Middle frontal gyrus (tissue), 1 donor: Measurements from ENCODE around the gene AP5Z1.
A peak's percentile ranks its signal among the peaks of the same experiment; 100 is the strongest.

ENCODE experiments used
- DNase-seq: peaks from one replicate; pipeline ENCODE4 v3.0.0-alpha.2; 2015; ENCODE audit warnings: low spot score; ENCODE audit errors: extremely low spot score

The AP5Z1 gene

DNA sequence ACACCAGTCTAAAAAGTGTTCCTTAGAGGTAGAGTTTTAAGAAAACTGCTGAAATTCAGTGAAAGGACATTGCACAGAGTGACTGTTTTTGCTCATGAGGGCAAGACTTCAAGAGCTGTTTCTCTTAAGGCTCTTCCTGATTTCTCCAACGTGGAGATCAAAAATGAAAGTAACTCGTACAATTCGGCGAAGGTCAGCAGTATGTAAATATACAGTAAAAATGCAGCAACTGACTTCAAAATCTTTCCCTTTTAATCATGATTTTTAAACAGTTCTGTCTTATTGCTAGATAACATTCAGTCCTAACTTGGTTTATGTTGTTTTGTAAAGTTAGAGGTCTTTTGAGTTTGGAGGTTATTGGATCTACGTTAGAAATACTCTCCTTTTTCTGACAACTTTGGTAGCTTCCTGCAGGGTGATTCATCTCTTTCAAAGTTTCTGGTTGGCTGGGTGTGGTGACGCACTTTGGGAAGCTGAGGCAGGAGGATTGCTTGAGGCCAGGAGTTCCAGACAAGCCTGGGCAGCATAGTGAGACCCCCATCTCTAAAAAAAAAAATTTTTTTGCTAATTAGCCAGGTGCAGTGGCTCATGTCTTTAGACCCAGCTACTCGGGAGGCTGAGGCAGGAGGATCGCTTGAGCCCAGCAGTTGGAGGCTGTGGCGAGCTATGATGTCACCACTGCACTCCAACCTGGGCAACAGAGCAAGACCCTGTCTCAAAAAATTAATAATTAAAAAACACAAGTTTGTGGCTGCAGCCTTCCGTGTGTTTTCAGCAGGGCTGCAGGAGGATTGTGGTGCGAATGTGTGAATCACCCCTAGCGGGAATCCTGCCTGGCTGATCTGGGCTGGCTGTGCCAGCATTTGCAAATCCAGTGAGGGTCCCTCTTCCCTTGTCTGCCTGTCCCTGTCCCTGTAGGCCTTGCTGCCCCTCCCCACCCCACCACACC, 29.2 kb upstream of the AP5Z1 start:
- DNase-seq = no peak

DNA sequence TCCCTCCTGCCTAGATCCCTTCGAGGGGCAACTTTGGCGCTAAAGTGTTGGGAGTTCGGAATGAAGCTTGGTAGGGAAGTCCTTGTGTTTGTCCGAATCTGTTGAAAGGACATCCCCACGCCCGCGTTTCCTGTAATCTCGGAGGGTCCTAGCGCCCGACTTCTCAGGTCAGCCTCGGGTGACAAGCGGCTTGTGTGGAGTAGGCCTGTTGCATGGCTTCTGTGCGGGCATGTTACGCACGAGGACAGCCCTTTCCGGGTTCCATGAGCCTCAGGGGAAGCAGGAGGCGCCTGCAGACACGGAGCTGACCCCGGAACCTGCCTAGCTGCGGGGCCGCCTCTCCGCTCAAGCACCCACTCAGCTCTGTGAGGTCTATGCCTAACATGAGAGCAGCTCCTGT, 28.4 kb upstream of the AP5Z1 start:
- no peak for DNase-seq

GRCh38 chr7:4747746-4748145, 27.7 kb upstream of the AP5Z1 start:
- DNase-seq = no peak

- DNase-seq = no peak
Measured at GRCh38 chr7:4748231-4748681, 27.2 kb upstream of the AP5Z1 start.

- no peak for DNase-seq
Measured at GRCh38 chr7:4749363-4749762, 26.1 kb upstream of the AP5Z1 start.

DNA sequence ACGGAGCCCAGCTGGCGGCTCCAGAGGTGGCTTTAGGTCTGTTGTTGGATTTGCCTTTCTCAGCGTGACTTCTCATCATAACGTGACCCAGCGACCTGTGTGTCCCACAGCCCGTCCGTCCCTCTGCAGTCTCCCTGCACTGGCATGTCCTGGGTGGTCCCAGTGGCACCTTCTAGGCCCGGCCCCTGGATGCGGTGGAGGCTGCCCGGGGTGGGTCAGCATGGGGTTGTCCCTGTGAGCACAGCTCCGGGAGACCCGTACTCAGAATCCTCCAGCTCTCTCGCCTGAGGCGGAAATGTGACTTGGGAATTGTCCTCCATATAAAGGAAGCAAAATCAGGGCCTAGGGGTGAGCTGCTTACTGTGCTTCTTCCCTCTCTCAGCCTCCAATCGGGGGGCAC, 25.6 kb upstream of the AP5Z1 start:
- DNase-seq = no peak

DNA sequence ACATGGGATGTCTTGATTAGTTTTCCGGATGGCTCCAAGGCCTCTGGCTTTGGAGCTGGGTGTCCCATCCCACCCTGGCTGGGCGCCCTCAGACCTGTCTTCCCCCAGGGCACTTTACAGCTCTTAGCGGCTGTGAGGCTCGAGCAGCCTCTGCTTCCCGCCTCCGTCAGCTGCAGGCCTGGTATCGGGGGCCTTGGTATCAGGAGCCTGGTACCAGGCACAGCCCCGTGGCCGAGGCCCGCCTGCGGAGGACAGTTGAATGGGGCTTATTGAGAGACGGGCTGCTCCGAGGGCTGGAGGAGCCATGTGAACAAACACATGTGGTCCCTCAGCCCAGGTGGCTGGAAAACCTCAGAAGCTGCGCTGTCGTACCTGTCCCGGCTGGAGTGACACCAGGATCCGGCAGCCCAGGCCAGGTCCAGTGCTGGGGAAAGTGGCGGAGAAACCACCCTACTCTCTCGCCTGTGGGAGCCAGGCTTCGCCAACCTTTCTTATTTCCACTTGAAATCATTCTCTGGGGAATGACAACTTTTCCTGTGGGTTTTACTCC, 23.9 kb upstream of the AP5Z1 start:
- no peak for DNase-seq

- DNase-seq = peak; percentile 26
Measured at GRCh38 chr7:4753598-4754432, 21.6 kb upstream of the AP5Z1 start.

- DNase-seq = no peak
Measured at GRCh38 chr7:4754433-4755010, 20.9 kb upstream of the AP5Z1 start.

DNA sequence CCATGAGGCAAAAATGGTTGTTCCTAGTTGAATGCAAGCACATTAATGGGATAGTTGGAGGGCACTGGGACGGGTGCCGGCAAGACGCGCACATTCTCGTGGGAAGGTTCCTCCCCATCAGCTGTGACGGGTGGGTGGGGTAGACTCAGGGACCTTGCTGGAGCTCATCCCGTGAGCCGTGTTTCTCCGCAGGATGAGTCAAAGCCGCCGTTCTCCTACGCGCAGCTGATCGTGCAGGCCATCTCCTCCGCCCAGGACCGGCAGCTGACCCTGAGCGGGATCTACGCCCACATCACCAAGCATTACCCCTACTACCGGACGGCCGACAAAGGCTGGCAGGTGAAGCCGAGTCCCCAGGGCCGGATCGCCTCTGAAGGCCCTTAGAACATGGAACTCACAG, 20.4 kb upstream of the AP5Z1 start:
- DNase-seq = no peak

GRCh38 chr7:4758111-4758510, 17.3 kb upstream of the AP5Z1 start:
- no peak for DNase-seq

DNA sequence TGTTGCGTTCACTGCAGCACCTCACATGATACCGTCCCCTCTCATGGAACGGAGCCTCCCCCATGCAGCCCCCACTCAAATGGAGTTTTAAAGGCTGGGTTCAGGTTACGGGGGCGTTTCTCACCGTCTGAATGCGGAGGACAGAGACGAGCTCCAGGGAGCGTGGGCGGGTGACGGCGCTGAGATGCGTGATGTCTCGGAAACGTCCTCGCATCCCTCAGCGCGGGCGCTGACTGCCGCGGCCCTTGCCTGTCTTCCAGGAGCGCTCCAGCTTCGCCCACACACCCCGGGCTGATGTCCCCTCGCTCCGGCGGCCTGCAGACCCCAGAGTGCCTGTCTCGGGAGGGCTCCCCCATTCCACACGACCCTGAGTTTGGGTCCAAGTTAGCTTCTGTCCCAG, 16.6 kb upstream of the AP5Z1 start:
- no peak for DNase-seq

DNA sequence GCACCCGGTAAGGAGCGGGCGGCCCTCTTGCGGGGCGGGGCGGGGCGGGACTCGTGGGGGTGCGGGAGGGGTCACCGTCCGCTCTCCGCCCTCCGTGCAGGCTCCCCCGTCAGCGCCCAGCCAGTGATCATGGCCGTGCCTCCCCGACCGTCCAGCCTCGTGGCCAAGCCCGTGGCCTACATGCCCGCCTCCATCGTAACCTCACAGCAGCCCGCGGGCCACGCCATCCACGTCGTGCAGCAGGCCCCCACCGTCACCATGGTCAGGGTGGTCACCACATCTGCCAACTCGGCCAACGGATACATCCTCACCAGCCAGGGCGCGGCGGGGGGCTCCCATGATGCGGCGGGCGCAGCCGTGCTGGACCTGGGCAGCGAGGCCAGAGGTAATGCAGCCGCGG, 16.2 kb upstream of the AP5Z1 start:
- DNase-seq = no peak

DNA sequence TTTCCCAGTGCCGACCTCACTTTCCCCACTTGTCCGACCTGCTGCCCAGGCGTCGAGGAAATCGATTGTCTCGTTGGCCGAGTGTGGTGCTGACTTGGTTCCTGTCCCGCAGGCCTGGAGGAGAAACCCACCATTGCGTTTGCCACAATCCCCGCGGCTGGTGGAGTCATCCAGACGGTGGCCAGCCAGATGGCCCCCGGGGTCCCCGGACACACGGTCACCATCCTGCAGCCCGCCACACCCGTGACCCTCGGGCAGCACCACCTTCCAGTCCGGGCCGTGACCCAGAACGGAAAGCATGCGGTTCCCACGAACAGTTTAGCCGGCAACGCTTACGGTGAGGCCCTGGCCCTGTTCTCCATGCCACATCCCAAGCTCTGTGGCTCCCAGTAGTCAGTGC, 14.5 kb upstream of the AP5Z1 start:
- DNase-seq = no peak

GRCh38 chr7:4762121-4763055, 13.0 kb upstream of the AP5Z1 start:
- DNase-seq = no peak

DNA sequence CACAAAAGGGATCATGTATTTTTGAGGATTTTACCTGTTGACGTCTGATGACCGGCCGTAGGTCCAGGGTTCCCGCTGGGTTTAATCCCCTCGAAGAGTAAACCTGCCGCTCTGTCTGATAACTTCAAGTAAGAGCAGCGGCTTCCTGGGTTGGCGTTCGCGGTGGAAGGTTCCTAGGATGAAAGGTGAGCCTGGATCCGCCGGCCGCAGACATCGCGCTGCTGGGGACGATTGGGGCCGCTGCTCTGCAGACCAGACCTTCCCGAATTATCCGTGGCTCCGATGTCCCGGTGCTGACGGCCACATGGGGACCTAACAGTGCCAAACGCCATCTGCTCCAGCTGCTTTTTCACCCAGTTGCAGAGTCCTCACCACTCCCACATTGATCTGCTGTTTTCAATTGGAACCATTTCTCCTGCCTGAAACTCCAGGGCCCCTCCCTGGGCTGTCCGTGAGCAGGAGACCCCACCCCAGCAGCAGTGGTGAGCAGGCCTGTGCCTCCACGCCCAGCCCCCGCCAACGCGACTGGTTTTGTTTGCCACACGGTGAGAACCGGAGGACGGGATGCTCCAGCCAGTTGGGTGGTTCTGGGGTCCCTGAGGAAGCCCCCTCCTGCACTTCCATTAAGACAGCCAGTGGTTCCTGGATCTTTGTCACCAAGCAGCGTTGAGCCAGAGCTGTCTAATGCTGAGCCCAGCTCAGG, 12.2 kb upstream of the AP5Z1 start:
- no peak for DNase-seq

- DNase-seq = no peak
Measured at GRCh38 chr7:4763794-4764185, 11.6 kb upstream of the AP5Z1 start.

DNA sequence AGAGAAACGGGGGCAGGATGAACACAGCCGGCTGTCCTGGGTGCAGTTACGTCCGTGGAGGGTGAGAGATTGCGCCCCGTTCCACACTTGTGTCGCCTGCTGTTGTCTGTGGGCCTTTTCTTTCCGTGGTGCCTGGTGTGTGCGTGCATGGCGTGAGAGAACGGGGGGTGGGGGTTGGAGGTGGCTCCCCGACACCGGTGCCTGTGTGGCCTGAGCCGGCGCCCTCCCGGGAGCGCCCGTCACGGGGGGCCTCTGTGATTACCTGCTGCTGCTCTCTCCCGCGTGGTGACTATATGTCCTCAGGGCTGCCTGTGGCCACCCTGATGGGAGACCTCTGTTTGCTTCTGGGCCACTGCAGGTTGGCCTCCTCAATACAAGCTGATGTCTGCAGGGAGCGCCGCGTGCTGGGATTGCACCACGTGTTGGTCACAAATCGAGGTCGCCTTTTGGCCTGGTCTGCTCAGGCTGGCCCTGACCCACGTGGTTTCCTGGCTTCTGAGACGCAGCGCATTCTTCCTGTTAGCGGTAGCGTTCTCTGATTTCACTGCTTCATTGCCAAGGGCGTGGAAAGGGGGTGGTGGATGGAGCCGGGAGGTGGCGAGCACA, 10.9 kb upstream of the AP5Z1 start:
- DNase-seq = no peak

DNA sequence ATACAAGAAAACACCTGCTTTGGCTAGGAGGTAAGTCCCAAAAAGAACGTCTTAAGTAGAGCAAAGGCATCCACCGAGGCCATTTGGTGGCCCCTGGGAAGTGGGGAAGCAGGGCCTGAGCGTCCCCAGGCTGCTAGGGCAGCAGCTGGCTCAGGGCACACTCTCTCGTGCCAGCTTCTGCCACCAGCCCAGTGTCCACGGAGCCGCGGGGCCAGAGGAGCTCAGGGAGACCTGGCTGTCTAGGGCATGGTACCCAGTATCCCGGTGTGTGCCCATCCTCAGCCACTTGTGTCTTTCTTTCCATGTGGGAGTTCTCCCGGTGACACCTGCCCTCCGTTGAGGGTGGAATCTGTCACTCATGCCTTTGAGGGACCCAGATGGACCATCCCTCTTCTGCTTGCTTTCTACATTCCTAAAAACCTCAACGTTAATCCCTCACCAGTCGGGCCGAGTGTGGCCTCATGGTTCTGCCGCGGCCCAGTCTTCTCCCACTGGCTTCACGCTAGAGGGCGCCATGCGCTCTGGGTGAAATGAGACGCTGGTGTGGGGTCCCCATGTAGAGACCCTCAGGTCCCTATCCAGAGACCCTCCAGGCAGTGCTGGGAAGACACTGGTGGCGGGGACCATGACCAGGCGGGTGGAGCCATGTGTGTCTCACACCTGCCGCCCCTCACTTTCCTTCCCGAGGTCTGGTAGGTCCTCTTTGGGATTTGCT, 9.5 kb upstream of the AP5Z1 start:
- DNase-seq = no peak
